NB4 (cell line): ENCODE data around the gene UBA1.

Experiments
- DNase-seq: peaks from one replicate; pipeline ENCODE4 v3.0.0; 2010; ENCODE audit warnings: low read depth
- H3K4me3 ChIP-seq: one replicate; pipeline ENCODE4 v1.5.1; 2011; ENCODE audit warnings: mild to moderate bottlenecking, low read depth, low read length, moderate library complexity
- CTCF ChIP-seq: IDR thresholded peaks from one replicate; pipeline ENCODE4 v1.5.1; 2012; ENCODE audit warnings: low read depth, low read length
- MAX ChIP-seq: IDR thresholded peaks from 2 replicates; pipeline ENCODE4 v1.6.1; 2011; ENCODE audit warnings: low read depth, low read length
- MYC ChIP-seq: IDR thresholded peaks from 2 replicates; pipeline ENCODE4 v1.6.1; 2011; ENCODE audit warnings: low read depth, low read length
- POLR2A ChIP-seq: IDR thresholded peaks from 2 replicates; pipeline ENCODE4 v1.6.1; 2011; ENCODE audit warnings: mild to moderate bottlenecking; ENCODE audit not compliant: insufficient read length; ENCODE audit errors: extremely low read depth

UBA1 gene

GRCh38 chrX:47172549-47172948 lies 21.1 kb upstream of the UBA1 start:
- no peak overlapping the region for H3K4me3 ChIP-seq
- DNase-seq: no peak

GRCh38 chrX:47172971-47173792 lies 20.4 kb upstream of the UBA1 start:
- H3K4me3 ChIP-seq: no peak overlapping the region
- no peak for TF ChIP-seq MYC
- no peak for TF ChIP-seq CTCF
- TF ChIP-seq POLR2A: no peak
- TF ChIP-seq MAX: no peak
- no peak for DNase-seq

More at GRCh38 chrX:47172549-47172948, 21.1 kb upstream of the UBA1 start:
- TF ChIP-seq POLR2A (no peak), CTCF (no peak), MYC (no peak), MAX (no peak)

- TF ChIP-seq POLR2A (no peak), MAX (no peak), MYC (no peak), CTCF (no peak)
Observed at GRCh38 chrX:47174376-47174775, 19.3 kb upstream of the UBA1 start.

GRCh38 chrX:47174846-47175587 lies 18.6 kb upstream of the UBA1 start:
- no peak for TF ChIP-seq POLR2A
- TF ChIP-seq MYC: no peak
- TF ChIP-seq CTCF: no peak
- no peak overlapping the region for H3K4me3 ChIP-seq
- no peak for DNase-seq

More at GRCh38 chrX:47174376-47174775, 19.3 kb upstream of the UBA1 start:
- DNase-seq: no peak
- no peak overlapping the region for H3K4me3 ChIP-seq

GRCh38 chrX:47175588-47175980 lies 18.0 kb upstream of the UBA1 start:
- DNase-seq: no peak
- no peak overlapping the region for H3K4me3 ChIP-seq
- no peak for TF ChIP-seq POLR2A
- TF ChIP-seq MAX: no peak
- no peak for TF ChIP-seq MYC
- TF ChIP-seq CTCF: no peak
